SK-N-SH (cell line): ENCODE data around the gene CRNN. TPM values are rescaled to one million over a fixed set of nuclear protein-coding genes. Genes with fewer than 3 reads are reported as not detected.

Experiments used
- CTCF ChIA-PET: fragments of 300-600, 350-600 bp; formaldehyde crosslinking; extraction: SDS; loops from one replicate; lab custom pipeline; 2021; lab: Yijun Ruan, JAX
- POLR2A ChIA-PET: fragments of 350-600 bp; sonication (Branson Sonifier 250); formaldehyde crosslinking; extraction: SDS; loops from one replicate; lab custom pipeline; 2020; ENCODE audit warnings: antibody characterized with exemption, inconsistent platforms; lab: Yijun Ruan, JAX
- DNase-seq: peaks from one replicate; pipeline ENCODE4 v3.0.0; 2012
- H2AFZ ChIP-seq: fragments of 200-600 bp; sonication (generic); 2 replicates; pipeline ENCODE4 v1.8.1; 2016; ENCODE audit warnings: antibody characterized with exemption, mild to moderate bottlenecking, low read depth
- H3F3A ChIP-seq: fragments of 200-600 bp; sonication (generic); replicated peaks from 2 replicates; pipeline ENCODE3; 2016; ENCODE audit warnings: antibody characterized with exemption, mild to moderate bottlenecking; ENCODE audit not compliant: insufficient read depth
- H3K27ac ChIP-seq, 2 experiments: fragments of 200-500 bp in 1 of 2; fragments of 200-600 bp in 1 of 2; sonication (Bioruptor generic) in 1 of 2; sonication (generic), shearing (Covaris generic) in 1 of 2; 2 replicates each; pipeline versions ENCODE4 v1.5.1 to v1.6.1; 2014 to 2016; ENCODE audit warnings: low read depth in 2 of 2, inconsistent platforms in 1 of 2, low read length in 1 of 2, mild to moderate bottlenecking in 1 of 2, mixed read lengths in 1 of 2
- H3K27me3 ChIP-seq: fragments of 200-600 bp; sonication (generic), shearing (Covaris generic); 2 replicates; pipeline ENCODE4 v1.6.1; 2016; ENCODE audit warnings: mixed run types; ENCODE audit not compliant: insufficient read depth
- H3K36me3 ChIP-seq, 2 experiments: fragments of 200-500 bp in 1 of 2; fragments of 200-600 bp in 1 of 2; sonication (Bioruptor generic) in 1 of 2; sonication (generic) in 1 of 2; replicated peaks in 1 of 2; 2 replicates each; pipeline versions ENCODE3 to v1.5.1; 2014 to 2016; ENCODE audit warnings: low read length in 1 of 2, mild to moderate bottlenecking in 1 of 2; ENCODE audit not compliant: insufficient read depth in 2 of 2, control insufficient read depth in 1 of 2
- H3K4me1 ChIP-seq, 2 experiments: fragments of 200-500 bp in 1 of 2; fragments of 200-600 bp in 1 of 2; sonication (Bioruptor generic) in 1 of 2; sonication (generic), shearing (Covaris generic) in 1 of 2; 2 replicates each; pipeline versions ENCODE4 v1.5.1 to v1.6.1; 2014 to 2016; ENCODE audit warnings: low read depth in 1 of 2, low read length in 1 of 2, mixed run types in 1 of 2; ENCODE audit not compliant: insufficient read depth in 2 of 2, control insufficient read depth in 1 of 2
- H3K4me2 ChIP-seq: fragments of 200-600 bp; sonication (generic), shearing (Covaris generic); 2 replicates; pipeline ENCODE4 v1.6.1; 2017; ENCODE audit warnings: mixed run types
- H3K4me3 ChIP-seq, 2 experiments: fragments of 200-500 bp in 1 of 2; fragments of 200-600 bp in 1 of 2; sonication (Bioruptor generic) in 1 of 2; sonication (generic), shearing (Covaris generic) in 1 of 2; 2 replicates each; pipeline versions ENCODE4 v1.5.1 to v1.8.1; 2014 to 2016; ENCODE audit warnings: low read depth in 2 of 2, inconsistent platforms in 1 of 2, low read length in 1 of 2, mild to moderate bottlenecking in 1 of 2, mixed read lengths in 1 of 2, moderate library complexity in 1 of 2
- H3K79me2 ChIP-seq: fragments of 200-600 bp; sonication (generic); 2 replicates; pipeline ENCODE4 v1.8.1; 2017; ENCODE audit warnings: mild to moderate bottlenecking; ENCODE audit not compliant: insufficient read depth
- H3K9ac ChIP-seq: fragments of 200-600 bp; sonication (generic); 2 replicates; pipeline ENCODE4 v1.6.1; 2017; ENCODE audit warnings: mixed run types
- H3K9me2 ChIP-seq: fragments of 200-600 bp; sonication (generic); 2 replicates; pipeline ENCODE4 v1.6.1; 2017; ENCODE audit warnings: mixed run types
- H3K9me3 ChIP-seq: fragments of 200-600 bp; sonication (generic); 2 replicates; pipeline ENCODE4 v1.6.1; 2017; ENCODE audit warnings: mixed run types, mild to moderate bottlenecking, moderate library complexity
- H4K20me1 ChIP-seq: fragments of 200-600 bp; sonication (generic); 2 replicates; pipeline ENCODE4 v1.6.1; 2017; ENCODE audit warnings: mild to moderate bottlenecking, mixed run types; ENCODE audit not compliant: insufficient read depth
- CHD2 ChIP-seq: fragments of 150-350 bp; IDR thresholded peaks from 2 replicates; pipeline ENCODE4 v1.6.1; 2018; ENCODE audit warnings: low read length; ENCODE audit not compliant: partially characterized antibody
- EZH2phosphoT487 ChIP-seq: fragments of 200-600 bp; sonication (generic); IDR thresholded peaks from 2 replicates; pipeline ENCODE4 v1.6.1; 2017; ENCODE audit warnings: low read depth, mixed run types, mild to moderate bottlenecking, antibody characterized with exemption, moderate library complexity, borderline replicate concordance
- GATA2 ChIP-seq: sonication (generic); formaldehyde crosslinking; IDR thresholded peaks from 2 replicates; pipeline ENCODE4 v1.5.0; 2020; ENCODE audit warnings: mild to moderate bottlenecking, missing genetic modification reagents
- JUND ChIP-seq: IDR thresholded peaks from 2 replicates; pipeline ENCODE4 v1.4.0; 2012
- MXI1 ChIP-seq: IDR thresholded peaks from 2 replicates; pipeline ENCODE4 v1.6.1; 2012; ENCODE audit warnings: mild to moderate bottlenecking, low read depth, low read length, improper control_type of control experiment
- NRF1 ChIP-seq: IDR thresholded peaks from 2 replicates; pipeline ENCODE4 v1.6.1; 2012; ENCODE audit warnings: low read depth, mild to moderate bottlenecking, low read length
- POLR2AphosphoS5 ChIP-seq: IDR thresholded peaks from 2 replicates; pipeline ENCODE4 v1.6.1; 2012; ENCODE audit warnings: low read depth, low read length
- RCOR1 ChIP-seq: fragments of 150-350 bp; IDR thresholded peaks from 2 replicates; pipeline ENCODE4 v1.6.1; 2017; ENCODE audit warnings: antibody characterized with exemption, low read length
- SMC3 ChIP-seq: IDR thresholded peaks from 2 replicates; pipeline ENCODE4 v1.6.1; 2012; ENCODE audit warnings: low read depth, low read length, improper control_type of control experiment
- TAF1 ChIP-seq: IDR thresholded peaks from 2 replicates; pipeline ENCODE4 v1.6.1; 2012; ENCODE audit warnings: low read depth, mild to moderate bottlenecking, low read length, moderate library complexity, borderline replicate concordance
- TCF12 ChIP-seq: IDR thresholded peaks from 2 replicates; pipeline ENCODE4 v1.4.0; 2012
- TEAD4 ChIP-seq: IDR thresholded peaks from 2 replicates; pipeline ENCODE4 v1.4.0; 2012; ENCODE audit warnings: mild to moderate bottlenecking, borderline replicate concordance; ENCODE audit not compliant: insufficient read depth
- YY1 ChIP-seq: IDR thresholded peaks from 2 replicates; pipeline ENCODE4 v1.4.0; 2012; ENCODE audit warnings: low read depth, mild to moderate bottlenecking
- WGBS: methylation state at CpG from one replicate; pipeline ENCODE4 v1.1.6; 2017; ENCODE audit warnings: low lambda C conversion rate; 5-methylcytosine and 5-hydroxymethylcytosine counted together
- polyA plus RNA-seq, 3 experiments: library from polyadenylated mRNA; depleted of rRNA; stranded (reverse); fragments of >200 nt; gene quantifications; 2 replicates each; pipeline ENCODE4 v1.2.3, GENCODE V29; 2012
- TF ChIP-seq, protein P1 (sequence below): fragments of 150-350 bp; IDR thresholded peaks from 2 replicates; pipeline ENCODE4 v1.6.1; 2017; ENCODE audit warnings: antibody characterized with exemption, low read length, low read depth, borderline replicate concordance
- TF ChIP-seq, protein P2 (sequence below): fragments of 150-350 bp; IDR thresholded peaks from 2 replicates; pipeline ENCODE4 v1.6.1; 2016; ENCODE audit warnings: mild to moderate bottlenecking, low read depth, low read length

CRNN gene
- polyA plus RNA-seq, 1 of the 3 experiments (the other 2 are of a cell fraction) = not detected

DNA sequence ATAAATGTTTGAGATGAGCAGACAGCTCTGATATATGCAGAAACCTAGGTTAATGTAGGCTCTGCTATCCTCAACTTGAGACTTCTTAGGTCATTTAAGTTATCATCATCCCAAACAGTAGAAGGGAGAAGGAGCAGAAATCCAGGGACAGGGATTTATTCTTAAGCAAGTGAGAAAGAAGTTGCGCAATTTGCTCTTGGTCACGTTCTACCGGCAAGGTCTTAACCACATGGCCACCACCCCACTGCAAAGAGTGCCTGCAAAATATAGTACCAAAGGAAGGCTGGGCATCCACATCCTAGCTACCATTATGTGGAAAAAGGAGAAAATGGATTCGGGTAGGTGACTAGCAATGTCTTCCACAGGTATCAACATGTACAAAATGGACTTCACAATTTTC, 25.2 kb downstream of the CRNN start:
- H3K4me3 ChIP-seq = no peak overlapping the region
- H3K27ac ChIP-seq = no peak overlapping the region
- ChIA-PET POLR2A (no interaction called here), CTCF (no interaction called here)
- WGBS = 11% methylated on average over 4 of the region's 4 CpGs
- no peaks in the 10 kb centered on the region for H3K4me1 ChIP-seq
- no peaks in the 10 kb centered on the region for H3K36me3 ChIP-seq
- H3K27me3 ChIP-seq = peaks cover 5% of the 10 kb centered on the region; the same call in 1 of the 2 replicates
- H4K20me1 ChIP-seq = no peaks in the 10 kb centered on the region
- no peak overlapping the region for H2AFZ ChIP-seq
- no peaks in the 10 kb centered on the region for H3K9me3 ChIP-seq
- H3K4me2 ChIP-seq = no peak overlapping the region
- H3K9me2 ChIP-seq = no peaks in the 10 kb centered on the region
- no peaks in the 10 kb centered on the region for H3K79me2 ChIP-seq
- no peaks in the 10 kb centered on the region for H3F3A ChIP-seq
- no peak for DNase-seq
- H3K9ac ChIP-seq = no peak overlapping the region
- TF ChIP-seq TCF12 (no peak), CHD2 (no peak), GATA2 (no peak), YY1 (no peak), JUND (no peak), RCOR1 (no peak), SMC3 (no peak), EZH2phosphoT487 (no peak), MXI1 (no peak)
- TF ChIP-seq, protein P1, sequence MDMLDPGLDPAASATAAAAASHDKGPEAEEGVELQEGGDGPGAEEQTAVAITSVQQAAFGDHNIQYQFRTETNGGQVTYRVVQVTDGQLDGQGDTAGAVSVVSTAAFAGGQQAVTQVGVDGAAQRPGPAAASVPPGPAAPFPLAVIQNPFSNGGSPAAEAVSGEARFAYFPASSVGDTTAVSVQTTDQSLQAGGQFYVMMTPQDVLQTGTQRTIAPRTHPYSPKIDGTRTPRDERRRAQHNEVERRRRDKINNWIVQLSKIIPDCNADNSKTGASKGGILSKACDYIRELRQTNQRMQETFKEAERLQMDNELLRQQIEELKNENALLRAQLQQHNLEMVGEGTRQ = no peak

DNA sequence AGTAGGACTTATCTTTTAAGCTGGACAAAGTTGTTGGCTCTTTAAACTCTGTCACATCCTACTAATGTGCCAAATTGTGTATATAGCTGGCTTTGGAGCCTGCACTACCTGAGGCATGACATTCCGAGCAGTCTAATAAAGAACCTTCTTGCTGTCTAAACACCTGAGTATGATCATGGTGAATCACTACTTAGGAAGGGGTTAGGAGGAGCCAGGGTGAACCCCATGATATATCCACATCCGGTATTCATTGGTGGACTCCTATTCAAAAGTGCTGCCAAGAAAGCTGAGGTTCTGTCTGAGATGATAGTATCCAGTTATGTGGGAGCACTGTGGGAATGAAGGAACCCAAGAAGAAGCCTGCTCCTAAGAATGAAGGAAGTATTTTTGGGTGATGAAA, 27.1 kb downstream of the CRNN start:
- Histone ChIP-seq H3K9me2 (no peaks in the 10 kb centered on the region), H2AFZ (no peak overlapping the region), H3K9me3 (no peaks in the 10 kb centered on the region), H3K4me2 (no peak overlapping the region), H3K4me1 (no peaks in the 10 kb centered on the region), H3K79me2 (no peaks in the 10 kb centered on the region), H3K4me3 (no peak overlapping the region), H3K27ac (no peak overlapping the region), H3K9ac (no peak overlapping the region), H4K20me1 (no peaks in the 10 kb centered on the region), H3F3A (no peaks in the 10 kb centered on the region), H3K27me3 (0 out of 2 replicates have a peak, but pooled peaks cover 5% of the 10 kb centered on the region), H3K36me3 (no peaks in the 10 kb centered on the region)
- no peak for TF ChIP-seq TAF1
- no peak for TF ChIP-seq POLR2AphosphoS5
- TF ChIP-seq JUND = no peak
- TF ChIP-seq CHD2 = no peak
- TF ChIP-seq, protein P2, sequence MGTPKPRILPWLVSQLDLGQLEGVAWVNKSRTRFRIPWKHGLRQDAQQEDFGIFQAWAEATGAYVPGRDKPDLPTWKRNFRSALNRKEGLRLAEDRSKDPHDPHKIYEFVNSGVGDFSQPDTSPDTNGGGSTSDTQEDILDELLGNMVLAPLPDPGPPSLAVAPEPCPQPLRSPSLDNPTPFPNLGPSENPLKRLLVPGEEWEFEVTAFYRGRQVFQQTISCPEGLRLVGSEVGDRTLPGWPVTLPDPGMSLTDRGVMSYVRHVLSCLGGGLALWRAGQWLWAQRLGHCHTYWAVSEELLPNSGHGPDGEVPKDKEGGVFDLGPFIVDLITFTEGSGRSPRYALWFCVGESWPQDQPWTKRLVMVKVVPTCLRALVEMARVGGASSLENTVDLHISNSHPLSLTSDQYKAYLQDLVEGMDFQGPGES = no peak
- TF ChIP-seq TEAD4 = no peak
- TF ChIP-seq MXI1 = no peak
- TF ChIP-seq NRF1 = no peak
- DNase-seq = no peak
- ChIA-PET CTCF (no interaction called here), POLR2A (no interaction called here)
- 0% methylated on average over 2 of the region's 2 CpGs for WGBS
